ENCODE results near the gene APRT. TPM values are rescaled to one million over a fixed set of nuclear protein-coding genes. Genes with fewer than 3 reads are reported as not detected.

The APRT gene
- total RNA-seq, 1 experiment from 2014 or later, result 134 TPM

DNA sequence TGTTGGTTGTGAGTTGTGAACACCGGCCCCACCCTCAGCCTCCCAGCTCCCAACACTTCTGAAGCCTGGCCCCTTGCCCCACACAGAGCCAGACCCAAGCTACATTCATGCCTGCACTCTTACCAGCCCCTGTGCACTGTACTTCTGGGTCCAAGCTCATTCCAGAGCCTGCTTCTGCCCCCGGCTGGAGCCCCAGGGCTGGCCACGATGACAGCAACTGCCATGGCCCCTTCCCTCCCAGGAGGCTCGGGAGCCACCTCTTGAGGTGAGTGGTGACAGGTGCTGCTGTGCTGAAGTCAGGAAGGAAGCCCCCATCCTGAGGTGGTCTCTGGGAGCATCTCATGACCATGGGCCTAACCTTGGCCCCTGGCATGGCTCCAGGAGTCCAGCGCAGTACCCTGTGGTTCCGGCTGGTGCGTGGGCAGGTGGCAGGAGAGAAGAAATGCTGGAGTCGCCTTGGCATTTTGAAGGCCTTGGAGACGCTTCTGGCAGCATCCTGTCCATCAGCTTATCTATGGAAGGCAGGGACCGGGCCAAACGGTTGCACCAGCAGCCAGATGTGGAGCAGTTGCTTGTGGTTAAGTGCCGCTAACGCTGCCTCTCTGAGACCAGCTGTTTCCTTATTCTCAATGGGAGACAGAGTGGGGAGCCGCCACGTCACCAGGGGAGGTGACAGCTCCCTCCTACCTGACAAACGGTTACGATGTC lies 12.0 kb downstream of the APRT start:
- Histone ChIP-seq H3K27me3 (replicated peaks; ENCODE audit: insufficient read depth, low read depth, low read length, poor library complexity) (no peaks in the 10 kb centered on the region), H3K4me1 (ENCODE audit: insufficient read depth, low read length, poor library complexity, severe bottlenecking) (no peaks in the 10 kb centered on the region), H3K4me3 (ENCODE audit: low read depth, low read length, poor library complexity, severe bottlenecking) (no peak overlapping the region), H3K27ac (ENCODE audit: low read depth, low read length, poor library complexity, severe bottlenecking) (no peak overlapping the region), H3K36me3 (ENCODE audit: insufficient read depth, low read length, poor library complexity, severe bottlenecking) (peaks cover 4% of the 10 kb centered on the region), H3K9me3 (ENCODE audit: low read depth, low read length, poor library complexity, severe bottlenecking) (no peaks in the 10 kb centered on the region)
- ChIA-PET CTCF (interaction anchor here (0.9 kb wide), 1 partner anchor 15 kb away, joined by 3 read pairs; the partner anchor contains the start of gene PIEZO1), POLR2A (ENCODE audit: low non-redundant PET) (no interaction called here)
- no TSS peak for BruUV-seq (replicated peaks)
- DNase-seq (ENCODE audit: low spot score), result no peak
- TF ChIP-seq EZH2 (IDR thresholded peaks at IDR 0.05; ENCODE audit: borderline replicate concordance, low read depth, low read length, poor library complexity, severe bottlenecking), result no peak
- TF ChIP-seq, protein P1, sequence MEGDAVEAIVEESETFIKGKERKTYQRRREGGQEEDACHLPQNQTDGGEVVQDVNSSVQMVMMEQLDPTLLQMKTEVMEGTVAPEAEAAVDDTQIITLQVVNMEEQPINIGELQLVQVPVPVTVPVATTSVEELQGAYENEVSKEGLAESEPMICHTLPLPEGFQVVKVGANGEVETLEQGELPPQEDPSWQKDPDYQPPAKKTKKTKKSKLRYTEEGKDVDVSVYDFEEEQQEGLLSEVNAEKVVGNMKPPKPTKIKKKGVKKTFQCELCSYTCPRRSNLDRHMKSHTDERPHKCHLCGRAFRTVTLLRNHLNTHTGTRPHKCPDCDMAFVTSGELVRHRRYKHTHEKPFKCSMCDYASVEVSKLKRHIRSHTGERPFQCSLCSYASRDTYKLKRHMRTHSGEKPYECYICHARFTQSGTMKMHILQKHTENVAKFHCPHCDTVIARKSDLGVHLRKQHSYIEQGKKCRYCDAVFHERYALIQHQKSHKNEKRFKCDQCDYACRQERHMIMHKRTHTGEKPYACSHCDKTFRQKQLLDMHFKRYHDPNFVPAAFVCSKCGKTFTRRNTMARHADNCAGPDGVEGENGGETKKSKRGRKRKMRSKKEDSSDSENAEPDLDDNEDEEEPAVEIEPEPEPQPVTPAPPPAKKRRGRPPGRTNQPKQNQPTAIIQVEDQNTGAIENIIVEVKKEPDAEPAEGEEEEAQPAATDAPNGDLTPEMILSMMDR (conservative IDR thresholded peaks at IDR 0.05; ENCODE audit: low read depth, low read length), result no peak
- intact Hi-C loops (cut with micrococcal nuclease; ENCODE audit: unreplicated experiment), result no loop called here

DNA sequence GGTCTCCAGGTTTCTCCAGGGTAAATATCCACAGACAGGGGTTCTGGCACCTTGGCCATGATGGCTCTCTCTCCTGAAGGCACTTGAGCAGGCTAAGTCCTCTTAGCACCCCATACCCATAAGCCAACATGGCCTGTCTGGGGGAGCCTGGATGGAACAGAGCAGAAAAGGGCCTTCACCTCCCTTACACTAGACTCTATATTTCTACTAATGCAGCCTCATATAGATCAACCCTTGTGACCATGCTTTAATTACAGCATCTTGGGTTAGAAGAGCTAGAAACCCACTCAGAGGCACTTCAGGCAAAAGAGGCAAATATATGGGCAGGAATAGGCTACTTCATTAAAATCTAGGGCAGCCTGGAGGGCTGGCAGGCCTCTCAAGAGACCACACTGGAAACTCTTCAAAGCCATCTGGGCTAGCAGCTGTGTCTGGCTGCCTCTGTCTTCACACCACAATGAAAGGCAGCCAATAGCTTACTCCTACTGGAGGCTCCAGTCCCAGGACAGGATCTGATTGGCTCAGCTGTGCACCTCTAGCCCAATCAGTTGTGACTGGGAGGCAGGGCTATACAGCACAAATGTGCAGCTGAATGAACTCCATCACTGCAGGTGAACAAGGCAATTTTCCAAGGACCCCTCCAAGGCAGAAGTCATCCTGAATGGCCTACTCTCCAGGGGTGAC lies 12.8 kb downstream of the APRT start:
- H3K9me3 ChIP-seq (ENCODE audit: low read depth, low read length, poor library complexity, severe bottlenecking), result no peaks in the 10 kb centered on the region
- BruUV-seq (replicated peaks), result no TSS peak
- H3K4me1 ChIP-seq (ENCODE audit: insufficient read depth, low read length, poor library complexity, severe bottlenecking), result no peaks in the 10 kb centered on the region
- no peaks in the 10 kb centered on the region for H3K36me3 ChIP-seq (ENCODE audit: insufficient read depth, low read length, poor library complexity, severe bottlenecking)
- intact Hi-C loops (cut with micrococcal nuclease; ENCODE audit: unreplicated experiment), result no loop called here
- H3K27ac ChIP-seq (ENCODE audit: low read depth, low read length, poor library complexity, severe bottlenecking), result no peak overlapping the region
- TF ChIP-seq, protein P1 (conservative IDR thresholded peaks at IDR 0.05; ENCODE audit: low read depth, low read length), result no peak
- TF ChIP-seq EZH2 (IDR thresholded peaks at IDR 0.05; ENCODE audit: borderline replicate concordance, low read depth, low read length, poor library complexity, severe bottlenecking), result no peak
- no peak for DNase-seq (ENCODE audit: low spot score)
- ChIA-PET POLR2A (ENCODE audit: low non-redundant PET) (no interaction called here), CTCF (no interaction called here)
- no peak overlapping the region for H3K4me3 ChIP-seq (ENCODE audit: low read depth, low read length, poor library complexity, severe bottlenecking)
- H3K27me3 ChIP-seq (replicated peaks; ENCODE audit: insufficient read depth, low read depth, low read length, poor library complexity), result no peaks in the 10 kb centered on the region

DNA sequence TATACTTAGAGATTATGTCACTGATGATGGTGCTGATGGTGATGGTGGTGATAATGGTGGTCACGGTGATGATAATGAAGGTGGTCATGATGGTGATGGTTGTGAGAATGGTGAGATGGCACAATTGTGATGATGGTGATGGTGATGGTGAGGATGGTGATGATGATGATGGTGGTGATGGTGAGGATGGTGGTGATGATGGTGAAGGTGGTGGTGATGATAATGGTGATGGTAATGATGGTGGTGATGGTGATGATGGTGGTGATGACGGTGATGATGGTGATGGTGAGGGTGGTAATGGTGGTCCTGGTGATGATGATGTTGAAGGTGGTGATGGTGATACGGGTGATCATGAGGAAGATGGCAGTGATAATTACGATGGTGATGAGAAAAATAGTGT lies 13.7 kb downstream of the APRT start:
- Histone ChIP-seq H3K9me3 (ENCODE audit: low read depth, low read length, poor library complexity, severe bottlenecking) (no peaks in the 10 kb centered on the region), H3K36me3 (ENCODE audit: insufficient read depth, low read length, poor library complexity, severe bottlenecking) (no peaks in the 10 kb centered on the region), H3K4me1 (ENCODE audit: insufficient read depth, low read length, poor library complexity, severe bottlenecking) (peaks cover 5% of the 10 kb centered on the region), H3K4me3 (ENCODE audit: low read depth, low read length, poor library complexity, severe bottlenecking) (no peak overlapping the region), H3K27me3 (replicated peaks; ENCODE audit: insufficient read depth, low read depth, low read length, poor library complexity) (no peaks in the 10 kb centered on the region), H3K27ac (ENCODE audit: low read depth, low read length, poor library complexity, severe bottlenecking) (no peak overlapping the region)
- no peak for TF ChIP-seq EZH2 (IDR thresholded peaks at IDR 0.05; ENCODE audit: borderline replicate concordance, low read depth, low read length, poor library complexity, severe bottlenecking)
- TF ChIP-seq, protein P1 (conservative IDR thresholded peaks at IDR 0.05; ENCODE audit: low read depth, low read length), result no peak
- ChIA-PET CTCF (no interaction called here), POLR2A (ENCODE audit: low non-redundant PET) (no interaction called here)
- BruUV-seq (replicated peaks), result no TSS peak
- intact Hi-C loops (cut with micrococcal nuclease; ENCODE audit: unreplicated experiment), result no loop called here
- no peak for DNase-seq (ENCODE audit: low spot score)
